GM19455 (cell line): ENCODE results near the gene CFAP300.
A peak's percentile ranks its signal among the peaks of the same experiment; 100 is the strongest.

Source experiments
- ATAC-seq: cut with Tn5 transposase; IDR thresholded peaks from one replicate; pipeline ENCODE4 v1.9.1; 2021; ENCODE audit not compliant: unreplicated experiment

Gene CFAP300

GRCh38 chr11:102071497-102072472 lies 24.5 kb downstream of the CFAP300 start:
- no peak for ATAC-seq

- no peak for ATAC-seq
Measured at GRCh38 chr11:102073253-102073652, 26.0 kb downstream of the CFAP300 start.

- no peak for ATAC-seq
Measured at GRCh38 chr11:102079625-102080024, 32.4 kb downstream of the CFAP300 start.

- ATAC-seq = no peak
Measured at GRCh38 chr11:102081313-102081712, 34.1 kb downstream of the CFAP300 start.

- ATAC-seq = no peak
Measured at GRCh38 chr11:102085864-102086551, 38.8 kb downstream of the CFAP300 start.

GRCh38 chr11:102097186-102097585 lies 49.9 kb downstream of the CFAP300 start:
- ATAC-seq = no peak

- no peak for ATAC-seq
Measured at GRCh38 chr11:102099755-102100154, 52.5 kb downstream of the CFAP300 start.

GRCh38 chr11:102108734-102109440 lies 61.6 kb downstream of the CFAP300 start:
- no peak for ATAC-seq

- ATAC-seq = peak; percentile 90
Measured at GRCh38 chr11:102109896-102110760, 62.9 kb downstream of the CFAP300 start, which contains the start of gene YAP1. TSS of gene YAP1 (plus strand) at chr11:102110447. CDS start at chr11:102110849, 402 bp downstream.

GRCh38 chr11:102110761-102111010 lies 63.4 kb downstream of the CFAP300 start:
- ATAC-seq = peak; percentile 37

- ATAC-seq = peak; percentile 8
Measured at GRCh38 chr11:102111011-102111786, 64.0 kb downstream of the CFAP300 start.

- no peak for ATAC-seq
Measured at GRCh38 chr11:102111787-102112508, 64.7 kb downstream of the CFAP300 start.

GRCh38 chr11:102112509-102112821 lies 65.2 kb downstream of the CFAP300 start:
- no peak for ATAC-seq

GRCh38 chr11:102114032-102114431 lies 66.8 kb downstream of the CFAP300 start:
- ATAC-seq = no peak

- no peak for ATAC-seq
Measured at GRCh38 chr11:102115557-102115956, 68.3 kb downstream of the CFAP300 start.

GRCh38 chr11:102116453-102117205 lies 69.4 kb downstream of the CFAP300 start:
- ATAC-seq = no peak

GRCh38 chr11:102117472-102118113 lies 70.4 kb downstream of the CFAP300 start:
- no peak for ATAC-seq

GRCh38 chr11:102118937-102119336 lies 71.7 kb downstream of the CFAP300 start:
- no peak for ATAC-seq
